Epithelial cell of alveolus of lung (primary cell): ENCODE measurements around the gene AMZ1. TPM values are rescaled to one million over a fixed set of nuclear protein-coding genes. Genes with fewer than 3 reads are reported as not detected.

Source experiments
- total RNA-seq: library from RNA; depleted of rRNA; stranded (reverse); fragments of >200 nt; gene quantifications from 2 replicates; pipeline ENCODE4 v1.2.1, GENCODE V29; 2015

Gene AMZ1, protein sequence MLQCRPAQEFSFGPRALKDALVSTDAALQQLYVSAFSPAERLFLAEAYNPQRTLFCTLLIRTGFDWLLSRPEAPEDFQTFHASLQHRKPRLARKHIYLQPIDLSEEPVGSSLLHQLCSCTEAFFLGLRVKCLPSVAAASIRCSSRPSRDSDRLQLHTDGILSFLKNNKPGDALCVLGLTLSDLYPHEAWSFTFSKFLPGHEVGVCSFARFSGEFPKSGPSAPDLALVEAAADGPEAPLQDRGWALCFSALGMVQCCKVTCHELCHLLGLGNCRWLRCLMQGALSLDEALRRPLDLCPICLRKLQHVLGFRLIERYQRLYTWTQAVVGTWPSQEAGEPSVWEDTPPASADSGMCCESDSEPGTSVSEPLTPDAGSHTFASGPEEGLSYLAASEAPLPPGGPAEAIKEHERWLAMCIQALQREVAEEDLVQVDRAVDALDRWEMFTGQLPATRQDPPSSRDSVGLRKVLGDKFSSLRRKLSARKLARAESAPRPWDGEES
- under 0.01 and 0.78 TPM in 2 replicates for total RNA-seq

DNA sequence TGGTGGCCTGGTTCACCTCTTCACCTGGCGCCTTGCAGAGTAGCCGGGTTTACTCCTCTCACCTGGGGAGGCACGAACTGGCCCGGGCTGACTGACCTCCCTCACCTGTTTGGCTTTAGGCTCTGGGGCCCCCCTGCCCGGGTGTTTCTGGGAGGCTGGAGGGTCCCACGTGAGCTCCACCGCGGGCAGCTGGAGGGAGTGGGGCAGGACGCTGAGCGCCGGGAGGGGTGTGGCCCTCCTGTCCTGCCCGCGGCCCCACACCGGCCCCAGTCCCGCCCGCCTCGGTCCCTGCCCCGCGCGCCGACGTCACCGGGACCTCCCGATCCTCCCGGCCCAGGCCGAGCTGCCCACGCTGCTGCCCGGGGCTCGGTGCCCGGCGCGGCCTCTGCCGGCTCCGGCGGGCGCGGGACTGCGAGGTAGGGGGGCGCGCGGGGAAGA, at the start of gene AMZ1:
AMZ1 (plus strand) TSS at position 322 of the 438 bp plus-strand sequence. CDS start 12,250 bp downstream, outside the sequence.

Other genes starting within 250 kb of the AMZ1 start
- not detected in 2 replicates for gene GRIFIN, start 211.8 kb upstream of the AMZ1 start, total RNA-seq
- gene LFNG, start 168.4 kb upstream of the AMZ1 start, total RNA-seq, result 0.24 and 4.9 TPM in 2 replicates
- gene BRAT1, start 132.7 kb upstream of the AMZ1 start, total RNA-seq, result 31.6 and 33.6 TPM in 2 replicates
- gene IQCE, start 129.2 kb upstream of the AMZ1 start, total RNA-seq, result 6.7 and 11.5 TPM in 2 replicates
- gene TTYH3, start 56.2 kb upstream of the AMZ1 start, total RNA-seq, result 62.3 and 92.6 TPM in 2 replicates
- gene GNA12, start 156.1 kb downstream of the AMZ1 start, total RNA-seq, result 49.5 and 50.1 TPM in 2 replicates